ENCODE data around the gene PC. TPM values are rescaled to one million over a fixed set of nuclear protein-coding genes. Genes with fewer than 3 reads are reported as not detected.

The PC gene
- total and polyA plus RNA-seq, 2 donors (not counting 3 experiments of a cell fraction or from before 2014, with no cell fraction given): 5.5 to 17.5 TPM

GRCh38 chr11:66878474-66878873 is 79.7 kb downstream of the PC start:
- CTCF ChIA-PET: interaction anchor here (7.7 kb wide), 1 partner anchor 98 kb away, joined by 49 read pairs; the partner anchor contains the start of gene C11orf86
- no peaks in the 10 kb centered on the region for H3K36me3 ChIP-seq (ENCODE audit: control insufficient read depth in 2 of 2, extremely low read depth in 1 of 2, insufficient read depth in 2 of 2, low read length in 2 of 2)
- no peaks in the 10 kb centered on the region for H3K79me2 ChIP-seq (ENCODE audit: control insufficient read depth, insufficient read depth, low read length)
- POLR2A ChIA-PET: no interaction called here
- no peak overlapping the region for H2AFZ ChIP-seq (ENCODE audit: low read depth, low read length)
- FAIRE-seq (no peak), DNase-seq (ENCODE audit: low read depth, low spot score) (no peak)
- no peak for TF ChIP-seq CTCF (IDR thresholded peaks at IDR 0.05; ENCODE audit: extremely low read depth in 1 of 2, insufficient read depth in 1 of 2, low read depth in 1 of 2, low read length in 2 of 2)
- H3K9me3 ChIP-seq (replicated peaks; ENCODE audit: control insufficient read depth, insufficient read depth, low read length): no peaks in the 10 kb centered on the region
- H4K20me1 ChIP-seq (replicated peaks; ENCODE audit: control insufficient read depth, extremely low read depth, insufficient read depth, low read length): no peaks in the 10 kb centered on the region
- intact Hi-C loops (cut with micrococcal nuclease) (no loop called here), dilution Hi-C loops (cut with MboI; ENCODE audit: extremely low pct_ligation_motif_present, low sequenced_read_pairs) (no loop called here)
- H3K4me3 ChIP-seq (replicated peaks in 1 of 3; ENCODE audit: insufficient read depth in 1 of 3, low read depth in 1 of 3, low read length in 3 of 3): no peak overlapping the region
- no peaks in the 10 kb centered on the region for H3K27me3 ChIP-seq (ENCODE audit: control insufficient read depth in 2 of 2, insufficient read depth in 2 of 2, low read length in 2 of 2)
- H3K9me1 ChIP-seq (replicated peaks; ENCODE audit: control insufficient read depth, extremely low read depth, insufficient read depth, low read length): no peaks in the 10 kb centered on the region
- H3K4me2 ChIP-seq (ENCODE audit: insufficient read depth, low read length): no peak overlapping the region
- peaks cover 5% of the 10 kb centered on the region for H3K4me1 ChIP-seq (ENCODE audit: control insufficient read depth, extremely low read depth, insufficient read depth, low read length)
- no peak overlapping the region for H3K9ac ChIP-seq (replicated peaks; ENCODE audit: extremely low read depth, insufficient read depth, low read length)
- BruUV-seq (replicated peaks): no TSS peak
- H3K27ac ChIP-seq (ENCODE audit: insufficient read depth, low read depth, low read length): no peak overlapping the region

GRCh38 chr11:66877588-66878385 is 80.4 kb downstream of the PC start:
- Histone ChIP-seq H3K27ac (ENCODE audit: insufficient read depth, low read depth, low read length) (no peak overlapping the region), H3K79me2 (ENCODE audit: control insufficient read depth, insufficient read depth, low read length) (no peaks in the 10 kb centered on the region), H3K9me1 (replicated peaks; ENCODE audit: control insufficient read depth, extremely low read depth, insufficient read depth, low read length) (no peaks in the 10 kb centered on the region), H3K4me3 (replicated peaks in 1 of 3; ENCODE audit: insufficient read depth in 1 of 3, low read depth in 1 of 3, low read length in 3 of 3) (no peak overlapping the region), H3K9ac (replicated peaks; ENCODE audit: extremely low read depth, insufficient read depth, low read length) (no peak overlapping the region), H2AFZ (ENCODE audit: low read depth, low read length) (no peak overlapping the region), H3K4me2 (ENCODE audit: insufficient read depth, low read length) (no peak overlapping the region), H3K9me3 (replicated peaks; ENCODE audit: control insufficient read depth, insufficient read depth, low read length) (no peaks in the 10 kb centered on the region), H3K27me3 (ENCODE audit: control insufficient read depth in 2 of 2, insufficient read depth in 2 of 2, low read length in 2 of 2) (no peaks in the 10 kb centered on the region), H3K4me1 (ENCODE audit: control insufficient read depth, extremely low read depth, insufficient read depth, low read length) (peaks cover 5% of the 10 kb centered on the region), H4K20me1 (replicated peaks; ENCODE audit: control insufficient read depth, extremely low read depth, insufficient read depth, low read length) (no peaks in the 10 kb centered on the region), H3K36me3 (ENCODE audit: control insufficient read depth in 2 of 2, extremely low read depth in 1 of 2, insufficient read depth in 2 of 2, low read length in 2 of 2) (no peaks in the 10 kb centered on the region)
- BruUV-seq (replicated peaks): no TSS peak
- intact Hi-C loops (cut with micrococcal nuclease): no loop called here
- ChIA-PET CTCF (no interaction called here), POLR2A (no interaction called here)
- TF ChIP-seq JUN (IDR thresholded peaks at IDR 0.05; ENCODE audit: borderline replicate concordance, insufficient read depth, insufficient read length, low read depth) (no peak), FOS (IDR thresholded peaks at IDR 0.05; ENCODE audit: borderline replicate concordance, insufficient read depth, low read length) (no peak), MAX (IDR thresholded peaks at IDR 0.05; ENCODE audit: insufficient read depth, insufficient read length) (no peak), MYC (IDR thresholded peaks at IDR 0.05; ENCODE audit: low read depth, low read length) (no peak), GATA2 (IDR thresholded peaks at IDR 0.05; ENCODE audit: insufficient read depth, insufficient read length, low read depth, low read length) (no peak), EZH2 (IDR thresholded peaks at IDR 0.05; ENCODE audit: borderline replicate concordance, low read depth, low read length, severe bottlenecking) (no peak), POLR2A (IDR thresholded peaks at IDR 0.05; ENCODE audit: low read depth, low read length) (no peak), POLR2AphosphoS5 (IDR thresholded peaks at IDR 0.05; ENCODE audit: insufficient read depth, low read depth, low read length) (no peak), CTCF (IDR thresholded peaks at IDR 0.05; ENCODE audit: extremely low read depth in 1 of 2, insufficient read depth in 1 of 2, low read depth in 1 of 2, low read length in 2 of 2) (no peak)
- no peak for DNase-seq (ENCODE audit: low read depth, low spot score)
- dilution Hi-C loops (cut with MboI; ENCODE audit: extremely low pct_ligation_motif_present, low sequenced_read_pairs): no loop called here
- FAIRE-seq: no peak

All from endothelial cell of umbilical vein (primary cell).